DMS53 (cell line): ENCODE measurements around the gene ARF5.
"Not testable (repeated sequence)": the region's sequence is repeated elsewhere in the genome, so short reads cannot be mapped to it uniquely, and the experiment has no call there.

Experiments used
- DNase-seq: peaks from one replicate; lab custom pipeline; 2025; lab: John Stamatoyannopoulos, UW

ARF5 gene

DNA sequence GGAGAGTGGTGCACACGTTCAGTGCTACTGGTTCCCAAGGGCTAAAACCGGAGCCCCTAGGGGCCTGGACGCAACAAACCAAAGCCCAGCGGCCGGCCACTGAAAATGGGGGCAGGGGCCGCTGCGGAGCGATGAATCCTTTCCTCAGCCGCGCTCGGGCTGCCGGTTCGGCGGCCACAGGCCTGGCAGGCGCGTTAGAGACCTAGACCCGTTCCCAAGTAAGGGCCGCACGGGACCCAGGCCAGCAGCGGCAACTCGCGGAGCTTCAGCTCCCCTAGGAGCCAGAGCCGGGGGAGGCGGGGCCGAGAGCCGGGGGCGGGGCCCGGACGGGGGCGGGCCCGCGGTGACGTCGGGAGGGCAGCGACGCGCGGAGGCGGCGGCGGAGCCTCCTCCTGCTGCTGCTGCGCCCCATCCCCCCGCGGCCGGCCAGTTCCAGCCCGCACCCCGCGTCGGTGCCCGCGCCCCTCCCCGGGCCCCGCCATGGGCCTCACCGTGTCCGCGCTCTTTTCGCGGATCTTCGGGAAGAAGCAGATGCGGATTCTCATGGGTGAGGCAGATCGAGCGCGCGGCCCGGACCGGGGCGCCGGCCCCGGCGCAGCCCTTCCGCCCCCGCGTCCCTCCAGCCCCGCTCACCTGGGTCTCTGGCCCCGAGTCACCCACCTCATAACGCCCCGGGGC is at the start of gene ARF5:
ARF5 (plus strand) TSS at position 393 of the 678 bp plus-strand sequence; CDS start at position 481, 88 bp downstream.
- DNase-seq, result peak; percentile 95

GRCh38 chr7:127539116-127539515 is 49.1 kb upstream of the ARF5 start:
- DNase-seq, result no peak

DNA sequence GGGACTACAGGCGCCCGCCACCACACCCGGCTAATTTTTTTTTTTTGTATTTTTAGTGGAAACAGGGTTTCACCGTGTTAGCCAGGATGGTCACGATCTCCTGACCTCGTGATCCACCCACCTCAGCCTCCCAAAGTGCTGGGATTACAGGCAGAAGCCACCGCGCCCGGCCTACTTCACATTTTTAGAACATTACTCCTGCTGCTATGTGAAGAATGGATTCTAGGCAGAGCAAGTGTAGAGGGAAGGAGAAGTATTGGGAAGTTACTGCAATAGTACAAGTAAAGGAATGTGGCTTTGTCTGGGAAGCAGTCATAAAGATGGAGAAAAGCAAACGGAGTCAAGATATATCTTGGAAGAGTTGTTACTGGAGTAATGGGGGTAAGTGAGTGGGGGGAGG is 47.8 kb upstream of the ARF5 start:
- not testable (repeated sequence) for DNase-seq

- no peak for DNase-seq
These were observed 46.7 kb upstream of the ARF5 start for GRCh38 chr7:127541548-127541947.

GRCh38 chr7:127546313-127546712 is 41.9 kb upstream of the ARF5 start:
- DNase-seq, result no peak

DNA sequence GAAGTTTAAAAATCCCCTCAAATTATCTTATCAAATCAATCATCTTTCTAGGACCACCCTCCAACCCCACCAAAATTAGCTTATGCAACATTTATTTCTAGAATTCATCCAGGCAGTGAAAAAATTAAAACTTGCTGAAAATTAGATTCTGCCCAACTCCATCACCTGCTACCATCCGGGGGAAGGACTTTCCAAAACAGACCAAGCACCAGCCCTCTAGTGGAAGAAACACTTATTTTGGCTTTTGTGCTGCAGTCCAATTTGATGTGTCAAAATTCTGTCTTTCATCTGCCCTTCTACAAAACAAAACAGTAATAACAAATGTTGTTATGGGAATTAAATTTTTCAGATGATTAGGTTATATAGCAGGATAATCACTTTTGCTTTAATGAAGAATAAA is 38.0 kb upstream of the ARF5 start:
- DNase-seq, result no peak

DNA sequence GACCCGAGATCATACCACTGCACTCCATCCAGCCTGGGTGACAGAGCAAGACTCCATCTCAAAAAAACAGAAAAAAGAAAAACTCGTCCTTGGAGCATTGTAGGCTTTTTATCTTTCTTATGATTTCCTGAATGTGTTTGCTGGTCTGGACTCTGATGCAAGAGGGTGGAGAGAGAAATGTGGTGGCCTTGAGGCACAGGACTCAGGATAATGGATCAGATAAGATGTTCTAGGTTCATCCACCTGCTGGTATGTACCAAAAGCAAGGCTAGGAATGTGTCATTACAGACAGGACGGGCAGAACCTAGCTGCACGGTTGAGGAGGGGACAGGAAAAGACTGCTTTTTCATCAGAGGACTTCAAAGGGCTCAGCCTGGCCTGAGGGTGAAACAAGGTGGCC is 36.3 kb upstream of the ARF5 start:
- no peak for DNase-seq

DNA sequence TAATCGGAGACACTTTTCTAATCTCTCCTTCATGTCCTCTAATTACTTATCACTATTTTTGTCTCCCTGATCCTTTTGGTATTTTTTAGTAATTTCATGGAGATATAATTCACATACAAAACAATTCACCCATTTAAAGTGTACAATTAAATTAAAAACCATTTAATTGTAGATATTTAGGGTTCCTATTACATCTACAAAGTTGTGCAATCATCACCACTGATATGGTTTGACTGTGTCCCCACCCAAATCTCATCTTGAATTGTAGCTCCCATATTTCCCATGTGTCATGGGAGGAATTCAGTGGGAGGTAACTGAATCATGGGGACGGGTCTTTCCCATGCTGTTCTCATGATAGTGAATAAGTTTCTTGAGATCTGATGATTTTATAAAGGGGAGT is 31.8 kb upstream of the ARF5 start:
- DNase-seq, result no peak

GRCh38 chr7:127557803-127558202 is 30.4 kb upstream of the ARF5 start:
- no peak for DNase-seq

GRCh38 chr7:127566242-127566641 is 22.0 kb upstream of the ARF5 start:
- no peak for DNase-seq

DNA sequence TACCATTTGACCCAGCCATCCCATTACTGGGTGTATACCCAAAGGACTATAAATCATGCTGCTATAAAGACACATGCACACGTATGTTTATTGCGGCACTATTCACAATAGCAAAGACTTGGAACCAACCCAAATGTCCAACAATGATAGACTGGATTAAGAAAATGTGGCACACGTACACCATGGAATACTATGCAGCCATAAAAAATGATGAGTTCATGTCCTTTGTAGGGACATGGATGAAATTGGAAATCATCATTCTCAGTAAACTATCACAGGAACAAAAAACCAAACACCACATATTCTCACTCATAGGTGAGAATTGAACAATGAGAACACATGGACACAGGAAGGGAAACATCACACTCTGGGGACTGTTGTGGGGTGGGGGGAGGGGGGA is 20.2 kb upstream of the ARF5 start:
- DNase-seq, result not testable (repeated sequence)

GRCh38 chr7:127571741-127572505 is 16.3 kb upstream of the ARF5 start:
- DNase-seq, result no peak

DNA sequence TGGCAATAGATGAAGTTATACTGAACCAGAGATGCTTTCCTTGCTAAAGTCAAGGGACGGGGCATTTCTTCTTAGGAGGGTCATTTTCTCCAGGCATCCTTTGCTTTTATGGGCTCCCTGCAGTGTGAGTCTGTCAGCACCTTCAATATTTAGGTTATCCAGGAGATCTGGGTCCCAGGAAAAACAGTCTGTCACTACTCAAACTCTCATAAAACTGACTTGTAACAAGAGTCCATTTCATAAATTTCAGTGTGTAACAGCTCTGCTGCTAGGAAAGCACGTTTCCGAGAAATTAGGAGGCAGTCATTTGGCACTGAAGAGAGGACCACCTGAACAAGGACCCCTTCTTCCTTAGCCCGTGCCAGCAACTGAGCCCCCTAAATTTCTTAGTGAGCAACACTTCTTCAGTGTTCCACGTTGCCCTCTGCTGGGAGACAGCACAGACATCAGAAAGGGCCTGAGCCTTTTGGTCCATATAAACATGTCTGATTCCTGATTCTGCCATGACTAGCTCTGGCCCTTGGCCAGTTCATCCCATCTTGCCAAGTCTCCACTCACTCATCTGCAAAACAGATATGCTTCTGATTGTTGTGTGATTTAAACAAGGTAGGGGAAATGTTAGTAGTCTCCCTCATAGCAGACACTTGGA is 10.1 kb upstream of the ARF5 start:
- DNase-seq, result peak; percentile 32

- no peak for DNase-seq
These were observed 9.4 kb upstream of the ARF5 start for GRCh38 chr7:127578711-127579275.

DNA sequence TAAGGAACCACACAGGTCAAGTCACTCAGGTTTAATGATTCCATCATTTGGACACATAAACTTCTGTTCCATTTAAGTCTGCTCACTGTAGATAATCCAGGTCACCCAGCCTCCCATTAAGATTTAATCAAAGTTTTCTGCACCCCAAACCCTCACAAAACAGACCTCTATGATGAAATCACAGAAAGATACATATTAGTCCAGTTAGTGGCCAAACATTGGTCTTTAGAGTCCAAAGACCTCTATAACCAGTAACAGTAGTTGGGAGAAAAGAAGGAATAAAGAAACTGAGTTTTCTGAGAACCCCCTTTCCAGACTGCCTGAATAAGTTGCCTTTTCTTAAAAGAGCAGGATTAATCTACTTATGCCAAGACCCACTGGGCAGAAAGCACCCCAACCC is 7.6 kb upstream of the ARF5 start:
- DNase-seq, result no peak

GRCh38 chr7:127581716-127582115 is 6.5 kb upstream of the ARF5 start:
- DNase-seq, result no peak

GRCh38 chr7:127582361-127582760 is 5.8 kb upstream of the ARF5 start:
- no peak for DNase-seq

DNA sequence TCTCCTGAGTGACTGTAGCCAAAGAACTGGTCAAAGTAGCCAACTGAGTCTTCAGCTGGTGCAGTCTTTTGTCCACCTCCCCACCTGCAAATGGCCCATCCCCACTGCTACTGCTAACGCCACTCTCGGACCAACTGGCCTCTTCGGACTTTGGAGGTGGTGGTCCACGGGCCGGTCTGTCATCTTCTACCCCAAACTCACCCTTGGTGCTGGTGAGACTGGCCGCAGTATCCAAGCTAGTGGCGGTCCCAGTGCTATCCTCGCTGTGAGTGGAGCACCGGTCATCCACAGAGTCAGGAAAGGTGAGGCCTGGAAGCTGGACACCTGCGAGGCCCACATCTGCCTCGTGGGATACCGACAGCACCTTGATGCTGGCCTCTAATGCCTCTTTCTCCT is 3.6 kb upstream of the ARF5 start:
- DNase-seq, result peak; percentile 63

DNA sequence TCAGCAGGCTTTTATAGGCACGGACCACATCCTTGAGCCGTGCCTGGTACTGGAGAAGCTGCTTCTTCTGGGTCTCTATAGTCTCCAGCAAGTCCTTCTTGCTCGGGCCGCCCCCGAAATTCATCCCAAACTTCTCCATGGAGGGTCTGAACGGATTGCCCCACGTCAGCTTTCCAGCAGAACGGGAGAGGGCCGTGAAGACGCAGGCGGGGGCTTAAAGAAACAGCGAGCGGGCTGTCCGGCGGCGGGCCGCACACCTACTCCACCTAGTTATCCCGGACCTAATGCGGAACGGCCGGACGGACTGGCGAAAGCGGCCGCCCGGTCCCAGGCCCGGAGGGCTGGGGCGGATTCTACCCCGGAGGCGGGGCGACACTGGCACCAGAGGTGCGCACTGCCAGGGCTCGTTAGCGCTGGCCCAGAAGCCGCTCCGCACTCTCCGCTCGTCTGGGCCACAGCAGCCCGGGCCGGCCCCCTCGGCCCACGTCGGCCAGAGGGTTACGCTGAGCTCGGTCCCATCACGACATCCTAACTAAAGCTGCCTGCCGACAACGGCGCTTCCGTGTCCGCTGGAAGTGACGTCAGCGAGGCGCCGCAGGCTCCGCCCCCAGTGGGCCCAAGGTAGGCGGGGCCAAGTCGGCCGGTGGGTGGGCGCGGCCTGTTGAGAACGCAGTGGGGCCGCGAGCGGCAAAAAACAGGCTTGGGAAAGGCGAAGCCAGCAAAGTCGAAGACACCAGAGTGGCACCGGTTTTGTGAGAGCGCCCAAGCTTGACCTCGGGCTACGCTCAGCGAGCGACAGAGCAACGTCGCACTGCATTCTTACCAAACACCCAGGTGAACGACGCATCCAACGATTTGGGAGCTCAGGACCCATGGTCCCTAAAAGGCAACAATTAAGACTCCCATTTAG is 2.9 kb upstream of the ARF5 start, which contains the start of gene GCC1:
GCC1 (minus strand) TSS at position 553 of the 910 bp plus-strand sequence; CDS start at position 139, 414 bp downstream.
- peak; percentile 95 for DNase-seq

GRCh38 chr7:127586346-127586745 is 1.9 kb upstream of the ARF5 start:
- DNase-seq, result no peak

GRCh38 chr7:127587663-127588018 is 570 bp upstream of the ARF5 start:
- no peak for DNase-seq
